HL-60/S4 treated with phorbol 12-myristate 13-acetate at 8.2 ng/mL for 4 days and 3 days (cell line): Measurements from ENCODE around the gene CHD9.
"Not testable (repeated sequence)": the region's sequence is repeated elsewhere in the genome, so short reads cannot be mapped to it uniquely, and the experiment has no call there.

Experiments
- in situ Hi-C: fragments of 300-500 bp; cut with MboI; formaldehyde crosslinking; loops from 2 replicates; pipeline ENCODE4 v1.15.0; 2022; ENCODE audit warnings: low sequenced_read_pairs

The CHD9 gene

GRCh38 chr16:53258809-53259208, 204.0 kb downstream of the CHD9 start:
- in situ Hi-C loops = no loop called here

DNA sequence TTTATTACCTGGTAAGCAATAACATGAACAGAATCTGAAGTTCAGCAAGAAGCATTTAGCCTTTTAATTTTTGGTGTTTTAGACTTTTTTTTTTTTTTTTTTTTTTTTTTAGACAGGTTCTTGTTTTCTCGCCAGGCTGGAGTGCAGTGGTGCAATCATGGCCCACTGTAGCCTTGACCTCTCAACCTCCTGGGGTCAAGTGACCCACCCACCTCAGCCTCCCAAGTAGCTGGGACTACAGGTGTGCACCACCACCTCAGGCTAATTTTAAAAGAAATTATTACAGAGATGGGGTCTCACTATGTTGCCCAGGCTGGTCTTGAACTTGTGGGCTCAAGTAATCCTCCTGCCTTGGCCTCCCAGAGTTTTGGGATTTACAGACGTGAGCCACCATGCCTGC, 206.5 kb downstream of the CHD9 start:
- in situ Hi-C loops = no loop called here

DNA sequence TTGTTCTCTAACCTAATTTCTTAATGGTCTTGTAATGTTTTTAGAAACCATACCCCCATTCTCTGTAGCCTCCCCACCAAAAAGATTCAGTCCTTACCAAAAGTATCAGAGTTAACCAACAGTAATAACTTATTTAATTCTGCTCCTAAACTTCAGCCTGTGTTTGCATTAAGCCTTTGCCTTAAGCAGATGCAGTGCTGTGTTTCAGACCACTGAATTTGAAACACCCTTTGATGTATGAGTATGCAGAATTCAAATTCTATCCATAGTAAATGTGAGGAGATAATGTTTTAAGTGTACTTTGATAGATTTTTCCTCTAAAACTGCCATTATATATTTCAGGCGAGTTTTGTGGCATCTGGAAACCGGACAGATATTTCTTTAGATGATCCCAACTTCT, 207.9 kb downstream of the CHD9 start:
- in situ Hi-C loops = no loop called here

GRCh38 chr16:53266156-53266555, 211.4 kb downstream of the CHD9 start:
- in situ Hi-C loops = no loop called here

DNA sequence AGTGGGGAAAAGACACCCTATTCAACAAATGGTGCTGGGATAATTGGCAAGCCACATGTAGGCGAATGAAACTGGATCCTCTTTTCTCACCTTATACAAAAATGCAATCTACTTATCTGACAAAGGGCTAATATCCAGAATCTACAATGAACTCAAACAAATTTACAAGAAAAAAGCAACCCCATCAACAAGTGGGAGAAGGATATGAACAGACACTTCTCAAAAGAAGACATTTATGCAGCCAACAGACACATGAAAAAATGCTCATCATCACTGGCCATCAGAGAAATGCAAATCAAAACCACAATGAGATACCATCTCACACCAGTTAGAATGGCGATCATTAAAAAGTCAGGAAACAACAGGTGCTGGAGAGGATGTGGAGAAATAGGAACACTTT, 223.7 kb downstream of the CHD9 start:
- in situ Hi-C loops = not testable (repeated sequence)

GRCh38 chr16:53281280-53281679, 226.5 kb downstream of the CHD9 start:
- in situ Hi-C loops = no loop called here

DNA sequence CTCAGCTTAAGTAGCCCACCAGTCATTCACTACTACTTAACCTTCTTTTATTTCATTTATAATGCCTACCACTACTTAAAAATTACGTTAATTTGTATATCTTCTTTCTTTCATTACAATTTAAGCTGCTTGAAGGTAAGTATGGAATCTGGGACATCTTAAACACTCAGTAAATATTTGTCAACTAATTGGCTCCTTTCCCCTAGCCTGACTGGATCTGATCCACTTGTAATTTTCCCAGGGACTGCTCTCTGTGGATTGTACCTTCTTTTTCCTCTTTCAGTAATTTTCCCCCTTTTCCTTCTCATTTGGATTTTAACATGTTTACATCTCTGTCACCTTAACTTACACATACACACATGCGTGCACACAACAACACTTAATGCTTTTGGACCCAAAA, 227.1 kb downstream of the CHD9 start:
- in situ Hi-C loops = no loop called here

GRCh38 chr16:53282328-53282727, 227.5 kb downstream of the CHD9 start:
- in situ Hi-C loops = no loop called here

DNA sequence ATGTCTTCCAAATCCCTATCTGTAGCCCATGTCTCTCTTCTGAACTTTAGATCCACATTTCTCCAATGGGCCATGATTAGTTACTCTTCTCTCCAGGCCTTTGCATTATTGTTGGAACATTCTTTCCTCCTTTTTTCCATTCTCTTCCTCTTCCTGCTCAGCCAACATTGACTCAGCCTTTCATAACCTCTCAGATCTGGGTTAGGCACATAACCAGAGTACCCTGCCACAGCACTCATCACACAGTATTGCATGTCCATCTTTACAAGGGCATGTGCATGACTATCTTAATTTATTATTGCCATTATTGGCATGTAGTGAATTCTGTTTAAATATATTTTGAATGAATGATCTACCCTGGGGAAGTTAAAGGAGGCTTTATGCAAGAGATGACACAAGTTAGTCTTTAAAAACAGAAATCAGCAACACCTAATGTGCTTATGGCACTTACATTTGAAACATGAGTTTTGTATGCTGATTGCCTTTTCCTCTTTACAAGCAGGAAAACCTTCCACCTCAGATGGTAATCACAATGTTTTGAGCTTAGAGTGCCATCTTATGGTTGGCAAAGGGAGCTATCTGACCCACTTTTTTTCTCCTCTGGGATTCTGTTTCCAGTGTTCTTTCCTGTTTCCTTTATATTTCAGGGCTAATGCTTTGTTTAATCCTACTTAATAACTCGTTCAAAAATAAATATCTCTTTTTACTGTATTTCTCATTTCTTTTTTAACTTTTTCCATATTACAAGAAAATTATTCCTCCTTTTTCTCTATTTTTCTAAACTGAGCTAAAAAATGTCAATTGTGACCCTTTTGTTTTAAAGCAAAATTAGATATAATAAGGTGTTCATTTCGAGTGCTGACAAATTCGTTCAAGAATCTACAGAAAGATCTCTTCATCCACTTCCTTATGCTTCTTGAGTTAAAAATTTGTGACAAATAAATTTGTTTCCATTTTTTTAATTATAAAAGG, 228.5 kb downstream of the CHD9 start:
- in situ Hi-C loops = no loop called here

- in situ Hi-C loops = no loop called here
Measured at GRCh38 chr16:53285236-53285635, 230.4 kb downstream of the CHD9 start.

GRCh38 chr16:53290520-53290919, 235.7 kb downstream of the CHD9 start:
- in situ Hi-C loops = no loop called here

GRCh38 chr16:53291757-53292392, 237.1 kb downstream of the CHD9 start:
- in situ Hi-C loops = no loop called here

DNA sequence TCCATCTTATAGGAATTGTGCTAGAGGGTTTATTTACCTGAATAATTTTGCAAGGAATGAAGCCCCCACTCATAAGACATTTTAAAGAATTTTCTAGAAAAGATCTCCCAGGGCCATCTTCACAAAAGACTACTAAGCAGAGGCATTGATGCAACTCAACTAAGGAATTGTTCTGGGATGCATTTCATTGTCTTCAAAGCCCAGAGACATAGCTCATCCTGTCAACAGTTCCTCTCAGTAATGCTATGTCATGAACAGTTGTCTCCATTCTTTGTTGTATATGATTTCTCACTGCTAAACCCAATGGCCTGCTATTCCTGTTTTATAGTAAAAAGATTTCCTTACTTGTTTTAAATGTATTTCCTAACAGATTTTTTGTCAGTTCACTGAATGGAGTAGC, 242.7 kb downstream of the CHD9 start:
- in situ Hi-C loops = no loop called here

GRCh38 chr16:53304334-53304733, 249.5 kb downstream of the CHD9 start:
- in situ Hi-C loops = no loop called here

GRCh38 chr16:53305743-53306142, 251.0 kb downstream of the CHD9 start:
- in situ Hi-C loops = no loop called here

- in situ Hi-C loops = no loop called here
Measured at GRCh38 chr16:53309457-53309856, 254.7 kb downstream of the CHD9 start.

DNA sequence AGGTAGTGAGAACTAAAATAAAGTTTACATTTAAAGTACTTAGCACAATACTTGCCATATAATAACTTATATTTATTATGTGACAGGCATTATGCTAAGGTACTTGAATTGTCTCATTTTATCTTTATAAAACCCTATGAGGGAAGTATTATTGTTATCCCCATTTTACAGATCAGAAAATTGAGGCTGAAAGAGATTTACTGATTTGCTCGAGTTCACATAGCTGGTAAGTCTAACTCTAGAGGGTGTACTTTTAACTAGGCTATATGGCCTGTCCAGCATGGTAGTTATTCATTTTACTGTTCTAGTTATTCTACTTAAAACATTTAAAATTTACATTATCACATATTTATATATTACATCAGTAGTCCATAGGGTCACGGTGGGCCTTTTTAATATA, 266.2 kb downstream of the CHD9 start:
- in situ Hi-C loops = no loop called here

DNA sequence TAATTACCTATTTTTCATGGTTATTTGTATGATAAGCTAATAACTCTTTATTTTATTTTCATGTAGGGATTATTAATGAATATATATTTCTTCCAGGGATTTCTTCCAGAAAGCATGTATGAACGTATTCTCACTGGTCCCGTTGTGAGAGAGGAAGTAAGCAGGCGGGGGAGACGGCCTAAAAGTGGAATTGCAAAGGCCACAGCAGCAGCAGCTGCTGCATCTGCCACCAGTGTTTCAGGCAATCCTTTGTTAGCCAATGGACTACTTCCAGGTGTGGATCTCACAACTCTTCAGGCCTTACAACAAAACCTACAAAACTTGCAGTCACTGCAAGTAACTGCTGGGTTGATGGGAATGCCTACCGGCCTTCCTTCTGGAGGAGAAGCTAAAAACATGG, 269.1 kb downstream of the CHD9 start:
- in situ Hi-C loops = no loop called here

DNA sequence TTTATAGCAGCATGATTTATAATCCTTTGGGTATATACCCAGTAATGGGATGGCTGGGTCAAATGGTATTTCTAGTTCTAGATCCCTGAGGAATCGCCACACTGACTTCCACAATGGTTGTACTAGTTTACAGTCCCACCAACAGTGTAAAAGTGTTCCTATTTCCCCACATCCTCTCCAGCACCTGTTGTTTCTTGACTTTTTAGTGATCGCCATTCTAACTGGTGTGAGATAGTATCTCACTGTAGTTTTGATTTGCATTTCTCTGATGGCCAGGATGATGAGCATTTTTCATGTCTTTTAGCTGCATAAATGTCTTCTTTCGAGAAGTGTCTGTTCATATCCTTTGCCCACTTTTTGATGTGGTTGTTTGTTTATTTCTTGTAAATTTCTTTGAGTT, 276.2 kb downstream of the CHD9 start:
- in situ Hi-C loops = not testable (repeated sequence)

- in situ Hi-C loops = no loop called here
Measured at GRCh38 chr16:53334581-53334980, 279.8 kb downstream of the CHD9 start.

GRCh38 chr16:53337294-53337693, 282.5 kb downstream of the CHD9 start:
- in situ Hi-C loops = no loop called here

- in situ Hi-C loops = no loop called here
Measured at GRCh38 chr16:53341792-53342191, 287.0 kb downstream of the CHD9 start.
